ENCODE results near the gene VSTM5. TPM values are rescaled to one million over a fixed set of nuclear protein-coding genes. Genes with fewer than 3 reads are reported as not detected.

Gene VSTM5
- total and polyA plus RNA-seq, 7 donors = 0.01 to 0.26 (median 0.01) TPM; not detected in 4

DNA sequence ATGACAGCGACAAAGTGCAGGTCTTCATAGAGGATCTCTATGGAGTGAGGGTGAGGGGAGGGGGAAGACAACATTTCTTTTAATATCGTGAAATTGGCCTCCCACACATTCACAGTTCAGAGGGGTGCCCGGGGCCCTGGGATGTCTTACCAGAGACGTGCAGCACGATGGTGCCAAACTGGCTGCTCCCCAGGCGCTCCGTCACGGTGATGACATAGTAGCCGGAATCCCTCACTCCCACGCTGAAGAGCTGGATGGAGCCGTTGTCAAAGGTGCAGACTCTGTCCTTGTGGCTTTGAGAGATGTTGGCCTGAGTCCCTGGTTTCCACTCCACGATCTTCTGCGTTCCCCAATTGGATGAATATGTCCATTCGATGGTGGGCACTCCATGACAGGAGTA is 29.6 kb downstream of the VSTM5 start:
- Histone ChIP-seq H3K36me3 (ENCODE audit: insufficient read depth in 1 of 2, low read depth in 1 of 2) (peaks cover 0 to 7% of the 10 kb centered on the region in 2 donors), H3K27me3 (ENCODE audit: insufficient read depth in 3 of 3, low read length in 2 of 3) (no peaks in the 10 kb centered on the region), H3K4me1 (no peaks in the 10 kb centered on the region), H3K9me3 (no peaks in the 10 kb centered on the region), H3K27ac (no peak overlapping the region), H3K4me3 (no peak overlapping the region)
- intact Hi-C loops (cut with DNase I) = no loop called here
- DNase-seq = no peak
- no peak for ATAC-seq
- 83 to 85% (median 84%) methylated on average over 14 of the region's 14 CpGs for WGBS, 3 donors
- TF ChIP-seq, protein P1, sequence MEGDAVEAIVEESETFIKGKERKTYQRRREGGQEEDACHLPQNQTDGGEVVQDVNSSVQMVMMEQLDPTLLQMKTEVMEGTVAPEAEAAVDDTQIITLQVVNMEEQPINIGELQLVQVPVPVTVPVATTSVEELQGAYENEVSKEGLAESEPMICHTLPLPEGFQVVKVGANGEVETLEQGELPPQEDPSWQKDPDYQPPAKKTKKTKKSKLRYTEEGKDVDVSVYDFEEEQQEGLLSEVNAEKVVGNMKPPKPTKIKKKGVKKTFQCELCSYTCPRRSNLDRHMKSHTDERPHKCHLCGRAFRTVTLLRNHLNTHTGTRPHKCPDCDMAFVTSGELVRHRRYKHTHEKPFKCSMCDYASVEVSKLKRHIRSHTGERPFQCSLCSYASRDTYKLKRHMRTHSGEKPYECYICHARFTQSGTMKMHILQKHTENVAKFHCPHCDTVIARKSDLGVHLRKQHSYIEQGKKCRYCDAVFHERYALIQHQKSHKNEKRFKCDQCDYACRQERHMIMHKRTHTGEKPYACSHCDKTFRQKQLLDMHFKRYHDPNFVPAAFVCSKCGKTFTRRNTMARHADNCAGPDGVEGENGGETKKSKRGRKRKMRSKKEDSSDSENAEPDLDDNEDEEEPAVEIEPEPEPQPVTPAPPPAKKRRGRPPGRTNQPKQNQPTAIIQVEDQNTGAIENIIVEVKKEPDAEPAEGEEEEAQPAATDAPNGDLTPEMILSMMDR (IDR thresholded peaks at IDR 0.05) = no peak

DNA sequence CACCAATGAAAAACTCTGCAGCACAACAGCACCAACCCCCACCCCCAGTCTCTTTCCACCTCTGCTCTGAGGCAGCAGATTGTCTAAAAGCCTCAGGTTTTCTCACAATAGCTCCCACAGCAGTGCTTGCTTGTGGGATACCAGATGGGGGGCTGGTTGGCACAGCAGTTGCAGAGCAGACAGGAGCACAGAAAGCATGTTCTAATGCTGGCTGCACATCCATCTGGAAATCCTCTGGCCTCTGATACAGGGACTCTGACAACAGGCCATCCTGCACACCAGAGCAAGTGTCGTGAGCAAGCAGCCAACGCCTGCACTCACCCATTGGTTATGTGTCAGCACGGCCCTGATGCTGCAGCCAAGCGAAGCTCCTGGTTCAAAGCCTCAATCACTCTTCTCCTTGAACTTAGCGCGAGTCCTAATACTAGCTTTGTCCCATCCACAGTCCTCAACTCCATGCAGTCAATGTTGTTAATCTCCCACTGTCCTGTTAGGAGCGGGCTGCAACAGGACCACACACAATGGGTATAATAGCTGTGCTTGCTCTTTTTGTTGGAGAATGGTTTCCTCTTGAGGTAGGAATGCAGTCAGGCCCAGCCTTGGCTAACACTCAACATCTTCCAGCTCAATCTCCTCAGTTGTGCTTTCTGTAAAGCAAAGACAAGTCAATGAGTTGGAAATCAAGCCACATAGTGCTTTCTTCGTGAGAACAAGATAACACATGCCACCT is 30.3 kb downstream of the VSTM5 start:
- no peaks in the 10 kb centered on the region for H3K27me3 ChIP-seq (ENCODE audit: insufficient read depth in 3 of 3, low read length in 2 of 3)
- WGBS, 3 donors = 86 to 91% (median 89%) methylated on average over 8 of the region's 8 CpGs
- peaks cover 0 to 14% of the 10 kb centered on the region in 2 donors for H3K36me3 ChIP-seq (ENCODE audit: insufficient read depth in 1 of 2, low read depth in 1 of 2)
- H3K4me1 ChIP-seq = no peaks in the 10 kb centered on the region
- no peaks in the 10 kb centered on the region for H3K9me3 ChIP-seq
- TF ChIP-seq, protein P1 (IDR thresholded peaks at IDR 0.05) = no peak
- ATAC-seq (no peak), DNase-seq (no peak)
- no peak overlapping the region for H3K27ac ChIP-seq
- no peak overlapping the region for H3K4me3 ChIP-seq
- intact Hi-C loops (cut with DNase I) = no loop called here

DNA sequence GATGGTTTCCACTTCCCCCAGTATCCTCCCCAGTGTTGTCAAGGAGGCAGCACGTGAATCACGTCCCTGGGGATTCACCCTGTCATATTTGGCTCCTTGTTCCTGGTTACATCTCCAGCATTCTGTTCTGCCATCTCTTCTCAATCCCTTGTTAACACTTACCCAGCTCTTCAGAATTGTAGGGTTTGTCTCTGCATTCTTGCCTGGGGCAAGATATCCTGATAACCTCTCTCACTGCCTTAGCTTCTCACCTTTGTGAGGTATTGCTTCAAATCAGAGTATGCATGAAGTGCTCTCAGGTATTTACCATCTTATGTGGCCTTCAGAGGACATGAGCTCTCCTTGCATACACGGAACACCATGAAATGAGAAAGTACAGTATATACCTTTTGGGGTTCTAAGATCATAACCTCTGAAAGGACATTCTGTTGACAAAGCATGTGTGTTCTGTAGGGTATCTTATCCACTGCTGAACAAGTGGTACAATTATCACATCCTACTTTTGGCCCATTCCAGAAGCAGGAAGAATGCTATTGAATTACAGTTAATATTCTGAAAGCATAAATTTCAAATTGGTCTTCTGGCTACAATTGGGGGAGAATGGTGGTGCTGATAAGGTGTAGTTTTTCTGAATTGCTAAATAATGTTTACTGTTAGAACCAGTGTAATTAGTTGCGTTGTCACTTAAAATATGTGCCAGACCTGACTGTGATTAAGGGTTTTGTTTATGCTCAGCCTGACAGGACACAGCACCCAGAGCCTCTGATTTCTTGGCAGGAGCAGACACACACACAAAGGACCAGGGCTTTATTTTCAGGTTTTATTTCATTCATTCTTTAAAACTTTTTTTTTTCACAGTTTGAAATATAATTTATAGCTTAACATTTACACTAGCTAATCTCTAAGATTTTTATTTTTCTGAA is 32.7 kb downstream of the VSTM5 start:
- intact Hi-C loops (cut with DNase I) = no loop called here
- 55 to 63% (median 59%) methylated on average over 4 of the region's 4 CpGs for WGBS, 3 donors
- H3K4me3 ChIP-seq = no peak overlapping the region
- H3K27me3 ChIP-seq (ENCODE audit: insufficient read depth in 3 of 3, low read length in 2 of 3) = no peaks in the 10 kb centered on the region
- no peak overlapping the region for H3K27ac ChIP-seq
- H3K36me3 ChIP-seq (ENCODE audit: insufficient read depth in 1 of 2, low read depth in 1 of 2) = peaks cover 4 to 38% of the 10 kb centered on the region in 2 donors
- ATAC-seq = no peak
- DNase-seq = no peak
- TF ChIP-seq, protein P1 (IDR thresholded peaks at IDR 0.05) = no peak
- no peaks in the 10 kb centered on the region for H3K9me3 ChIP-seq
- no peaks in the 10 kb centered on the region for H3K4me1 ChIP-seq

DNA sequence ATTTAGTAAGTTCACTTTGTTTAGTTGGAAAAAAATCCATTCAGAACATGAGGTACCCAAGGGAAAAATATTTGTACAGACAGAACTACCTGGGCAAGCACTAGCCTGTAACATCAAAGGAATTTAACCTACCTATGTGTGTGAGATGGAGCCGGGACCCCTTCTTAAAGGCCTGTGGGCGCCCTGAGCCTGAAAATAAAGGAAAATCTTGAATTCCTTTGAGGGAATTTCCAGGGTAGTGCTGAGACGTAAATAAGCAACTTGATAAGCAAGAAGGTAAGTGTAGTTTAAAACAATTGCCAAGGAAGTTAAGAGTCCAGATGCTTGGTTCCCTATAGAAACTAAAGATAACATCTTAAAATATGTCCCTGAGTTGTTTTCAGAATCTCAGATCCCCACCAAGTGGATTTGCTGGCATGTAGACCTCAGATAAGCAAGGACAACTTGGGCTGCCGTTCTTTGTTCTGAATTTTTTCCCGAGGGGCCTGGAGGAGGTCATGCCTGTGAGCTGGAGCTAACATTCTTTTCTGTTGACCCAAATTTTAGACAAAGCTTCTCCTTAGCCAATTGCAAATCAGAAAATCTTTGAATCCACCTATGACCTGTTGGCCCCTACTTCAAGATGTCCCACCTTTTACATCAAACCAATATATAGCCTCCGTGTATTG is 35.3 kb downstream of the VSTM5 start:
- Histone ChIP-seq H3K4me3 (no peak overlapping the region), H3K27me3 (ENCODE audit: insufficient read depth in 3 of 3, low read length in 2 of 3) (no peaks in the 10 kb centered on the region), H3K4me1 (no peaks in the 10 kb centered on the region), H3K36me3 (ENCODE audit: insufficient read depth in 1 of 2, low read depth in 1 of 2) (peaks cover 5 to 64% of the 10 kb centered on the region in 2 donors), H3K9me3 (no peaks in the 10 kb centered on the region), H3K27ac (no peak overlapping the region)
- DNase-seq = no peak
- TF ChIP-seq, protein P1 (IDR thresholded peaks at IDR 0.05) = no peak
- 81 to 89% (median 82%) methylated on average over 6 of the region's 6 CpGs for WGBS, 3 donors
- ATAC-seq = no peak
- intact Hi-C loops (cut with DNase I) = no loop called here
